Activated B cell treated with CpG ODN at 0.5 μM for 24 hours (primary cell): ENCODE results near the gene ODAD3. TPM values are rescaled to one million over a fixed set of nuclear protein-coding genes. Genes with fewer than 3 reads are reported as not detected.

Source experiments
- ATAC-seq: fragments of 200-7000 bp; cut with Tn5 transposase; one replicate; pipeline ENCODE4 v1.10.0; 2021; ENCODE audit warnings: low read depth, mild to moderate bottlenecking, moderate library complexity
- CTCF ChIA-PET: fragments of 350-600 bp; sonication (Branson Sonifier 250); formaldehyde crosslinking; loops from one replicate; lab custom pipeline; 2021; ENCODE audit warnings: antibody characterized with exemption; lab: Charles Lee
- POLR2A ChIA-PET: fragments of 350-600 bp; sonication (Branson Sonifier 250); formaldehyde crosslinking; loops from one replicate; lab custom pipeline; 2021; ENCODE audit warnings: antibody characterized with exemption; lab: Charles Lee
- DNase-seq: peaks from one replicate; pipeline ENCODE4 v3.0.0; 2022
- H3K27ac Mint-ChIP-seq: one replicate; pipeline ENCODE4 v1.8.0; 2020; ENCODE audit warnings: mixed read lengths
- H3K27me3 Mint-ChIP-seq: one replicate; pipeline ENCODE4 v1.8.0; 2021; ENCODE audit warnings: mixed read lengths
- H3K36me3 Mint-ChIP-seq: one replicate; pipeline ENCODE4 v1.8.0; 2021; ENCODE audit warnings: low read depth, mixed read lengths
- H3K4me1 Mint-ChIP-seq: one replicate; pipeline ENCODE4 v1.8.0; 2021; ENCODE audit warnings: mixed read lengths
- H3K4me3 Mint-ChIP-seq: one replicate; pipeline ENCODE4 v1.8.0; 2020; ENCODE audit warnings: mild to moderate bottlenecking, mixed read lengths
- H3K9me3 Mint-ChIP-seq: one replicate; pipeline ENCODE4 v1.8.0; 2020; ENCODE audit warnings: mixed read lengths
- CTCF ChIP-seq: fragments of 200-600 bp; IDR thresholded peaks from one replicate; pipeline ENCODE4 v1.8.0; 2022; ENCODE audit warnings: antibody characterized with exemption, mild to moderate bottlenecking
- intact Hi-C: fragments of 100-400 bp; cut with micrococcal nuclease; formaldehyde crosslinking; loops from one replicate; pipeline ENCODE4 v1.15.1; 2024
- total RNA-seq: library from RNA; stranded (reverse); gene quantifications from 2 replicates; pipeline ENCODE4 v1.2.3, GENCODE V29; 2022

ODAD3 gene
- total RNA-seq, 1 donor from 2014 or later: 0.29 TPM

GRCh38 chr19:11448410-11448809 is 13.5 kb upstream of the ODAD3 start:
- TF ChIP-seq CTCF: no peak
- Mint-ChIP-seq H3K27ac (no peak overlapping the region), H3K9me3 (no peaks in the 10 kb centered on the region), H3K36me3 (peaks cover 52% of the 10 kb centered on the region), H3K27me3 (no peaks in the 10 kb centered on the region), H3K4me1 (peaks cover 6% of the 10 kb centered on the region), H3K4me3 (no peak overlapping the region)
- intact Hi-C loops: loop anchor here (10.0 kb wide), 1 partner anchor 314 kb away; no protein-coding TSS in a partner anchor
- CTCF ChIA-PET: interaction anchor here (0.6 to 1.5 kb wide), 4 partner anchors 34 to 67 kb away, joined by 3 to 4 read pairs (median 3); no protein-coding TSS in a partner anchor
- DNase-seq (no peak), ATAC-seq (no peak)
- POLR2A ChIA-PET: no interaction called here

- peaks cover 57% of the 10 kb centered on the region for H3K36me3 Mint-ChIP-seq
- no peak for DNase-seq
- TF ChIP-seq CTCF: no peak
- H3K4me1 Mint-ChIP-seq: peaks cover 5% of the 10 kb centered on the region
- no peaks in the 10 kb centered on the region for H3K9me3 Mint-ChIP-seq
- no peak overlapping the region for H3K27ac Mint-ChIP-seq
- no peak overlapping the region for H3K4me3 Mint-ChIP-seq
- POLR2A ChIA-PET: no interaction called here
- CTCF ChIA-PET: interaction anchor here (1.0 to 1.5 kb wide), 2 partner anchors 35 to 65 kb away, joined by 3 to 4 read pairs; no protein-coding TSS in a partner anchor
- intact Hi-C loops: loop anchor here (10.0 kb wide), 1 partner anchor 313 kb away; no protein-coding TSS in a partner anchor
- no peaks in the 10 kb centered on the region for H3K27me3 Mint-ChIP-seq
- no peak for ATAC-seq
Observed at GRCh38 chr19:11447347-11448262, 12.7 kb upstream of the ODAD3 start.

- DNase-seq (peak; percentile 61), ATAC-seq (peak; percentile 81)
- intact Hi-C loops: loop anchor here (1.0 to 10.0 kb wide), 4 partner anchors 65 to 312 kb away; no protein-coding TSS in a partner anchor
- peaks cover 66% of the 10 kb centered on the region for H3K36me3 Mint-ChIP-seq
- no peak overlapping the region for H3K27ac Mint-ChIP-seq
- ChIA-PET POLR2A (interaction anchor here (1.2 kb wide), 1 partner anchor 72 kb away, joined by 3 read pairs; no protein-coding TSS in a partner anchor), CTCF (interaction anchor here (1.0 to 1.1 kb wide), 3 partner anchors 71 to 411 kb away, joined by 3 to 4 read pairs (median 3); no protein-coding TSS in a partner anchor)
- peaks cover 3% of the 10 kb centered on the region for H3K4me1 Mint-ChIP-seq
- H3K27me3 Mint-ChIP-seq: no peaks in the 10 kb centered on the region
- H3K9me3 Mint-ChIP-seq: no peaks in the 10 kb centered on the region
- H3K4me3 Mint-ChIP-seq: no peak overlapping the region
- no peak for TF ChIP-seq CTCF
Observed at GRCh38 chr19:11446652-11447301, 11.9 kb upstream of the ODAD3 start.

GRCh38 chr19:11446271-11446651 is 11.3 kb upstream of the ODAD3 start:
- ChIA-PET CTCF (interaction anchor here (0.7 to 1.1 kb wide), 6 partner anchors 65 to 411 kb away, joined by 3 to 4 read pairs (median 4); partner anchors contain the start of gene TSPAN16), POLR2A (interaction anchor here (0.6 to 1.2 kb wide), 2 partner anchors 12 to 71 kb away, joined by 3 to 6 read pairs; no protein-coding TSS in a partner anchor)
- no peak for DNase-seq
- no peak overlapping the region for H3K4me3 Mint-ChIP-seq
- no peak for ATAC-seq
- TF ChIP-seq CTCF: no peak
- no peaks in the 10 kb centered on the region for H3K27me3 Mint-ChIP-seq
- H3K4me1 Mint-ChIP-seq: peaks cover 3% of the 10 kb centered on the region
- no peak overlapping the region for H3K27ac Mint-ChIP-seq
- no peaks in the 10 kb centered on the region for H3K9me3 Mint-ChIP-seq
- intact Hi-C loops: loop anchor here (1.0 to 10.0 kb wide), 4 partner anchors 65 to 311 kb away; no protein-coding TSS in a partner anchor
- H3K36me3 Mint-ChIP-seq: peaks cover 71% of the 10 kb centered on the region
